Liver (tissue), 9 donors: ENCODE data around the gene C9orf72. TPM values are rescaled to one million over a fixed set of nuclear protein-coding genes. Genes with fewer than 3 reads are reported as not detected.
A peak's percentile ranks its signal among the peaks of the same experiment; 100 is the strongest.

Source experiments
- DNase-seq: peaks from one replicate; pipeline ENCODE4 v3.0.0-alpha.2; 2017; ENCODE audit warnings: low spot score
- H3K27ac ChIP-seq, 2 donors: one replicate each; pipeline ENCODE4 v1.7.0; 2013; ENCODE audit warnings: inconsistent platforms in 2 of 2, low read length in 2 of 2, control low read depth in 1 of 2, low read depth in 1 of 2, mild to moderate bottlenecking in 1 of 2
- H3K27me3 ChIP-seq, 4 donors: one replicate each; pipeline versions ENCODE4 v1.6.1 to v1.7.0; 2013; ENCODE audit warnings: low read length in 3 of 4, inconsistent platforms in 1 of 4, mild to moderate bottlenecking in 1 of 4, moderate library complexity in 1 of 4; ENCODE audit not compliant: control insufficient read depth in 4 of 4, insufficient read depth in 4 of 4
- H3K36me3 ChIP-seq, 4 donors: one replicate each; pipeline versions ENCODE4 v1.6.1 to v1.7.0; 2013; ENCODE audit warnings: low read length in 3 of 4, mild to moderate bottlenecking in 3 of 4, low read depth in 1 of 4, moderate library complexity in 1 of 4; ENCODE audit not compliant: control insufficient read depth in 4 of 4, insufficient read depth in 3 of 4
- H3K4me1 ChIP-seq, 4 donors: one replicate each; pipeline versions ENCODE4 v1.6.1 to v1.7.0; 2013; ENCODE audit warnings: low read length in 3 of 4, mild to moderate bottlenecking in 3 of 4, moderate library complexity in 1 of 4; ENCODE audit not compliant: control insufficient read depth in 4 of 4, insufficient read depth in 4 of 4
- H3K4me3 ChIP-seq, 3 donors: one replicate each; pipeline versions ENCODE4 v1.6.1 to v1.7.0; 2013; ENCODE audit warnings: low read length in 3 of 3, control low read depth in 1 of 3, low read depth in 1 of 3, mild to moderate bottlenecking in 1 of 3
- H3K9ac ChIP-seq, 2 donors: one replicate each; pipeline ENCODE4 v1.7.0; 2013; ENCODE audit warnings: low read length in 2 of 2, mild to moderate bottlenecking in 2 of 2, moderate library complexity in 2 of 2, control low read depth in 1 of 2, low read depth in 1 of 2
- H3K9me3 ChIP-seq, 4 donors: one replicate each; pipeline versions ENCODE4 v1.6.1 to v1.7.0; 2013; ENCODE audit warnings: low read length in 3 of 4; ENCODE audit not compliant: control insufficient read depth in 4 of 4
- ATF3 ChIP-seq: IDR thresholded peaks from 2 replicates; pipeline ENCODE4 v1.6.1; 2016; ENCODE audit warnings: antibody characterized with exemption
- CTCF ChIP-seq: fragments of 150-350 bp; IDR thresholded peaks from 2 replicates; pipeline ENCODE4 v1.5.1; 2017; ENCODE audit warnings: improper control_type of control experiment, low read depth, low read length; ENCODE audit not compliant: missing input control
- EGR1 ChIP-seq, 2 donors: IDR thresholded peaks; 2 replicates each; pipeline ENCODE4 v1.6.1; 2016 to 2018; ENCODE audit warnings: antibody characterized with exemption in 2 of 2, low read depth in 2 of 2
- FOXA2 ChIP-seq: IDR thresholded peaks from 2 replicates; pipeline ENCODE4 v1.6.1; 2016; ENCODE audit warnings: antibody characterized with exemption
- GABPA ChIP-seq, 2 donors: IDR thresholded peaks in 1 of 2; conservative IDR thresholded peaks in 1 of 2; 2 replicates each; pipeline ENCODE4 v1.6.1; 2016; ENCODE audit warnings: antibody characterized with exemption in 2 of 2, mild to moderate bottlenecking in 1 of 2, moderate library complexity in 1 of 2
- HNF4A ChIP-seq, 2 donors: conservative IDR thresholded peaks; 2 replicates each; pipeline ENCODE4 v1.6.1; 2016; ENCODE audit warnings: antibody characterized with exemption in 2 of 2, mild to moderate bottlenecking in 2 of 2
- HNF4G ChIP-seq: IDR thresholded peaks from 2 replicates; pipeline ENCODE4 v1.6.1; 2016; ENCODE audit warnings: antibody characterized with exemption
- MAX ChIP-seq: IDR thresholded peaks from 2 replicates; pipeline ENCODE4 v1.6.1; 2016; ENCODE audit warnings: antibody characterized with exemption
- NR2F2 ChIP-seq: IDR thresholded peaks from 2 replicates; pipeline ENCODE4 v1.6.1; 2016; ENCODE audit warnings: antibody characterized with exemption
- REST ChIP-seq: IDR thresholded peaks from 2 replicates; pipeline ENCODE4 v1.6.1; 2016; ENCODE audit warnings: antibody characterized with exemption, mild to moderate bottlenecking
- RXRA ChIP-seq, 2 donors: IDR thresholded peaks; 2 replicates each; pipeline ENCODE4 v1.6.1; 2017 to 2018; ENCODE audit warnings: antibody characterized with exemption in 2 of 2, mild to moderate bottlenecking in 1 of 2
- TAF1 ChIP-seq: conservative IDR thresholded peaks from 2 replicates; pipeline ENCODE4 v1.6.1; 2016; ENCODE audit warnings: antibody characterized with exemption, mild to moderate bottlenecking
- YY1 ChIP-seq: IDR thresholded peaks from 2 replicates; pipeline ENCODE4 v1.6.1; 2016; ENCODE audit warnings: antibody characterized with exemption, mild to moderate bottlenecking
- ZBTB33 ChIP-seq: IDR thresholded peaks from 2 replicates; pipeline ENCODE4 v1.6.1; 2016; ENCODE audit warnings: antibody characterized with exemption
- polyA plus RNA-seq, 2 donors: library from polyadenylated mRNA; stranded (reverse) in 1 of 2; unstranded in 1 of 2; fragments of 200-250 nt in 1 of 2; fragments of >200 nt in 1 of 2; fragmentation: Nextera tagmentation in 1 of 2; extraction: Ambion mirVana in 1 of 2; gene quantifications; one replicate each; pipeline versions ENCODE4 v1.2.1 to v1.2.3, GENCODE V29; 2013 to 2015
- total RNA-seq, 2 donors: library from RNA; depleted of rRNA; stranded (reverse); fragments of >200 nt; gene quantifications; one replicate each; pipeline ENCODE4 v1.2.3, GENCODE V29; 2014
- donor health status: healthy.
- donor health status: healthy.
- donor health status: healthy.
- donor health status: healthy.
- donor health status: healthy.

Gene C9orf72
- total and polyA plus RNA-seq, 4 donors, result 2.8 to 14.1 (median 8.6) TPM

GRCh38 chr9:27566118-27566517, 7.2 kb downstream of the C9orf72 start (continued):
- TF ChIP-seq REST, result peak; percentile 42
- no peak for TF ChIP-seq MAX

GRCh38 chr9:27565696-27566095, 7.6 kb downstream of the C9orf72 start:
- Histone ChIP-seq H3K4me1 (peaks cover 0 to 15% (median 10%) of the 10 kb centered on the region in 4 donors), H3K4me3 (no peak overlapping the region), H3K36me3 (peaks cover 0 to 14% (median 11%) of the 10 kb centered on the region in 4 donors), H3K27ac (peak overlapping the region; percentile 32 to 33), H3K27me3 (no peaks in the 10 kb centered on the region), H3K9me3 (no peaks in the 10 kb centered on the region), H3K9ac (no peak overlapping the region)
- no peak for DNase-seq
- TF ChIP-seq CTCF (no peak), ATF3 (no peak), EGR1 (IDR thresholded peaks at IDR 0.05; ENCODE audit: low read depth in 2 of 2) (no peak), RXRA (IDR thresholded peaks at IDR 0.05) (no peak), FOXA2 (no peak), NR2F2 (no peak), MAX (no peak), GABPA (IDR thresholded peaks at IDR 0.05 in 1 of 2, conservative IDR thresholded peaks at IDR 0.05 in 1 of 2) (no peak), HNF4G (no peak), ZBTB33 (no peak), YY1 (no peak), REST (no peak), HNF4A (conservative IDR thresholded peaks at IDR 0.05) (no peak), TAF1 (no peak)
